Measurements from ENCODE around the gene GRPR.

DNA sequence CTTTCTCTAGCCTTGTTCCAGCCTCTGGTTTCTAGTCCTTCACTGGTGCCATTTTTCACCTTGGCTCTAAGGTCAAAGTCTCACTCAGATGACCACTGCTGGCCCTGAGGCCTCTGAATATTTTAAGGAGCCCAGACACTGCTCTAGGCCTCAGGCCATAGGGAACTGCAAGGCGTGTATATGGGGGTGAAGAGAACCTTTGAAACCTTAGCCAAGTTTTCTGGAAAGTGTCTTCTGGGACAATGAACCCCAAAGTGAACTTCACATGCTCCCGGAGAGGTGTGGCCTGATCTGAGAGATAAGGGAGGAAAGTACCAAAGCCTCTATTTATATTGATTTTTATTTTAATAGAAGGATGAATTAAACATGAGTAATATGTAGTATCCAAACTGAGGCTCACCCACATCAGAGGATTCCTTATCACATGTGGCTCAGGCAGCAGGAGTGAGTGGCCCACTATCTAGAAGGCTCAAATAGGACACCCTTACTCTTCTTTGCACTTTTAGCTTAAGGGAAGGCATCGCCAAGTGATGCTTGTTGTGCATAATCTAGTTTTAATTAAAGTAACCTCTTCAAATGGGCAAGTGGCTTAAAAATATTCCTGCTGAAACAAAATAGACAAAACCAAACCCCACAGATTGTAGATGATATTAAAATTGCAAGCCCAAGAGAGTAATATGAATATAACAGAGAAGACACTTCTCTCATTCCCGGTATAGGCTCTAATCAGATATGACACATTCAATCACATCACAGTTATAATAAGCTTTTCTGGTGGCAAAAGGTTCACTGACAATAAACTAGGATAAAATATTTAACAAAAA is 18.3 kb downstream of the GRPR start:
- TF ChIP-seq, protein P1, sequence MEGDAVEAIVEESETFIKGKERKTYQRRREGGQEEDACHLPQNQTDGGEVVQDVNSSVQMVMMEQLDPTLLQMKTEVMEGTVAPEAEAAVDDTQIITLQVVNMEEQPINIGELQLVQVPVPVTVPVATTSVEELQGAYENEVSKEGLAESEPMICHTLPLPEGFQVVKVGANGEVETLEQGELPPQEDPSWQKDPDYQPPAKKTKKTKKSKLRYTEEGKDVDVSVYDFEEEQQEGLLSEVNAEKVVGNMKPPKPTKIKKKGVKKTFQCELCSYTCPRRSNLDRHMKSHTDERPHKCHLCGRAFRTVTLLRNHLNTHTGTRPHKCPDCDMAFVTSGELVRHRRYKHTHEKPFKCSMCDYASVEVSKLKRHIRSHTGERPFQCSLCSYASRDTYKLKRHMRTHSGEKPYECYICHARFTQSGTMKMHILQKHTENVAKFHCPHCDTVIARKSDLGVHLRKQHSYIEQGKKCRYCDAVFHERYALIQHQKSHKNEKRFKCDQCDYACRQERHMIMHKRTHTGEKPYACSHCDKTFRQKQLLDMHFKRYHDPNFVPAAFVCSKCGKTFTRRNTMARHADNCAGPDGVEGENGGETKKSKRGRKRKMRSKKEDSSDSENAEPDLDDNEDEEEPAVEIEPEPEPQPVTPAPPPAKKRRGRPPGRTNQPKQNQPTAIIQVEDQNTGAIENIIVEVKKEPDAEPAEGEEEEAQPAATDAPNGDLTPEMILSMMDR (IDR thresholded peaks at IDR 0.05), result no peak
- TF ChIP-seq, protein P2, sequence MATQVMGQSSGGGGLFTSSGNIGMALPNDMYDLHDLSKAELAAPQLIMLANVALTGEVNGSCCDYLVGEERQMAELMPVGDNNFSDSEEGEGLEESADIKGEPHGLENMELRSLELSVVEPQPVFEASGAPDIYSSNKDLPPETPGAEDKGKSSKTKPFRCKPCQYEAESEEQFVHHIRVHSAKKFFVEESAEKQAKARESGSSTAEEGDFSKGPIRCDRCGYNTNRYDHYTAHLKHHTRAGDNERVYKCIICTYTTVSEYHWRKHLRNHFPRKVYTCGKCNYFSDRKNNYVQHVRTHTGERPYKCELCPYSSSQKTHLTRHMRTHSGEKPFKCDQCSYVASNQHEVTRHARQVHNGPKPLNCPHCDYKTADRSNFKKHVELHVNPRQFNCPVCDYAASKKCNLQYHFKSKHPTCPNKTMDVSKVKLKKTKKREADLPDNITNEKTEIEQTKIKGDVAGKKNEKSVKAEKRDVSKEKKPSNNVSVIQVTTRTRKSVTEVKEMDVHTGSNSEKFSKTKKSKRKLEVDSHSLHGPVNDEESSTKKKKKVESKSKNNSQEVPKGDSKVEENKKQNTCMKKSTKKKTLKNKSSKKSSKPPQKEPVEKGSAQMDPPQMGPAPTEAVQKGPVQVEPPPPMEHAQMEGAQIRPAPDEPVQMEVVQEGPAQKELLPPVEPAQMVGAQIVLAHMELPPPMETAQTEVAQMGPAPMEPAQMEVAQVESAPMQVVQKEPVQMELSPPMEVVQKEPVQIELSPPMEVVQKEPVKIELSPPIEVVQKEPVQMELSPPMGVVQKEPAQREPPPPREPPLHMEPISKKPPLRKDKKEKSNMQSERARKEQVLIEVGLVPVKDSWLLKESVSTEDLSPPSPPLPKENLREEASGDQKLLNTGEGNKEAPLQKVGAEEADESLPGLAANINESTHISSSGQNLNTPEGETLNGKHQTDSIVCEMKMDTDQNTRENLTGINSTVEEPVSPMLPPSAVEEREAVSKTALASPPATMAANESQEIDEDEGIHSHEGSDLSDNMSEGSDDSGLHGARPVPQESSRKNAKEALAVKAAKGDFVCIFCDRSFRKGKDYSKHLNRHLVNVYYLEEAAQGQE (IDR thresholded peaks at IDR 0.05; ENCODE audit: low read depth, low read length), result no peak
- TF ChIP-seq RCOR1 (IDR thresholded peaks at IDR 0.05; ENCODE audit: low read length) (no peak), TAF1 (IDR thresholded peaks at IDR 0.05; ENCODE audit: borderline replicate concordance, low read depth, low read length) (no peak)
